Measurements from ENCODE around the gene TWIST1. TPM values are rescaled to one million over a fixed set of nuclear protein-coding genes. Genes with fewer than 3 reads are reported as not detected.

Gene TWIST1
- polyA plus RNA-seq, 1 donor from 2014 or later = not detected

GRCh38 chr7:19099924-19100323 is 17.5 kb downstream of the TWIST1 start:
- no peaks in the 10 kb centered on the region for H3K9me3 ChIP-seq (ENCODE audit: low read length)
- no peak overlapping the region for H3K4me3 ChIP-seq (ENCODE audit: low read length)
- H3K36me3 ChIP-seq (ENCODE audit: insufficient read depth, low read length) = no peaks in the 10 kb centered on the region
- no peaks in the 10 kb centered on the region for H4K20me1 ChIP-seq (ENCODE audit: insufficient read depth)
- TF ChIP-seq SMC3 (conservative IDR thresholded peaks at IDR 0.05; ENCODE audit: poor library complexity) (no peak), REST (IDR thresholded peaks at IDR 0.05; ENCODE audit: borderline replicate concordance) (no peak), EZH2 (IDR thresholded peaks at IDR 0.05; ENCODE audit: borderline replicate concordance, insufficient read depth, low read length, poor library complexity, severe bottlenecking) (no peak), POLR2AphosphoS5 (IDR thresholded peaks at IDR 0.05) (no peak), TAF1 (IDR thresholded peaks at IDR 0.05; ENCODE audit: low read depth) (no peak), RAD21 (conservative IDR thresholded peaks at IDR 0.05) (no peak), EP300 (conservative IDR thresholded peaks at IDR 0.05; ENCODE audit: poor library complexity, severe bottlenecking) (no peak), MXI1 (conservative IDR thresholded peaks at IDR 0.05; ENCODE audit: poor library complexity, severe bottlenecking) (no peak)
- TF ChIP-seq, protein P1, sequence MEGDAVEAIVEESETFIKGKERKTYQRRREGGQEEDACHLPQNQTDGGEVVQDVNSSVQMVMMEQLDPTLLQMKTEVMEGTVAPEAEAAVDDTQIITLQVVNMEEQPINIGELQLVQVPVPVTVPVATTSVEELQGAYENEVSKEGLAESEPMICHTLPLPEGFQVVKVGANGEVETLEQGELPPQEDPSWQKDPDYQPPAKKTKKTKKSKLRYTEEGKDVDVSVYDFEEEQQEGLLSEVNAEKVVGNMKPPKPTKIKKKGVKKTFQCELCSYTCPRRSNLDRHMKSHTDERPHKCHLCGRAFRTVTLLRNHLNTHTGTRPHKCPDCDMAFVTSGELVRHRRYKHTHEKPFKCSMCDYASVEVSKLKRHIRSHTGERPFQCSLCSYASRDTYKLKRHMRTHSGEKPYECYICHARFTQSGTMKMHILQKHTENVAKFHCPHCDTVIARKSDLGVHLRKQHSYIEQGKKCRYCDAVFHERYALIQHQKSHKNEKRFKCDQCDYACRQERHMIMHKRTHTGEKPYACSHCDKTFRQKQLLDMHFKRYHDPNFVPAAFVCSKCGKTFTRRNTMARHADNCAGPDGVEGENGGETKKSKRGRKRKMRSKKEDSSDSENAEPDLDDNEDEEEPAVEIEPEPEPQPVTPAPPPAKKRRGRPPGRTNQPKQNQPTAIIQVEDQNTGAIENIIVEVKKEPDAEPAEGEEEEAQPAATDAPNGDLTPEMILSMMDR (IDR thresholded peaks at IDR 0.05; ENCODE audit: poor library complexity, severe bottlenecking) = no peak
- no peaks in the 10 kb centered on the region for H3F3A ChIP-seq (ENCODE audit: insufficient read depth, low read length, poor library complexity, severe bottlenecking)
- no peak overlapping the region for H3K9ac ChIP-seq (ENCODE audit: low read length)
- no peaks in the 10 kb centered on the region for H3K79me2 ChIP-seq (replicated peaks; ENCODE audit: insufficient read depth, low read length)
- no peak overlapping the region for H3K4me2 ChIP-seq (ENCODE audit: low read length)
- peaks cover 28% of the 10 kb centered on the region for H3K27me3 ChIP-seq (ENCODE audit: insufficient read depth, low read depth, low read length)
- no peak overlapping the region for H3K27ac ChIP-seq (ENCODE audit: low read length)
- H3K9me2 ChIP-seq (ENCODE audit: insufficient read depth, low read length) = no peaks in the 10 kb centered on the region
- H2AFZ ChIP-seq (ENCODE audit: low read depth, low read length) = no peak overlapping the region

GRCh38 chr7:19099194-19099593 is 18.2 kb downstream of the TWIST1 start:
- H3K79me2 ChIP-seq (replicated peaks; ENCODE audit: insufficient read depth, low read length) = no peaks in the 10 kb centered on the region
- H3K9me3 ChIP-seq (ENCODE audit: low read length) = no peaks in the 10 kb centered on the region
- no peak overlapping the region for H3K27ac ChIP-seq (ENCODE audit: low read length)
- no peak overlapping the region for H3K4me2 ChIP-seq (ENCODE audit: low read length)
- no peaks in the 10 kb centered on the region for H4K20me1 ChIP-seq (ENCODE audit: insufficient read depth)
- H2AFZ ChIP-seq (ENCODE audit: low read depth, low read length) = no peak overlapping the region
- no peak overlapping the region for H3K4me3 ChIP-seq (ENCODE audit: low read length)
- no peaks in the 10 kb centered on the region for H3F3A ChIP-seq (ENCODE audit: insufficient read depth, low read length, poor library complexity, severe bottlenecking)
- TF ChIP-seq, protein P1 (IDR thresholded peaks at IDR 0.05; ENCODE audit: poor library complexity, severe bottlenecking) = no peak
- TF ChIP-seq MXI1 (conservative IDR thresholded peaks at IDR 0.05; ENCODE audit: poor library complexity, severe bottlenecking) (no peak), REST (IDR thresholded peaks at IDR 0.05; ENCODE audit: borderline replicate concordance) (no peak), RAD21 (conservative IDR thresholded peaks at IDR 0.05) (no peak), EP300 (conservative IDR thresholded peaks at IDR 0.05; ENCODE audit: poor library complexity, severe bottlenecking) (no peak), SMC3 (conservative IDR thresholded peaks at IDR 0.05; ENCODE audit: poor library complexity) (no peak), POLR2AphosphoS5 (IDR thresholded peaks at IDR 0.05) (no peak), TAF1 (IDR thresholded peaks at IDR 0.05; ENCODE audit: low read depth) (no peak), EZH2 (IDR thresholded peaks at IDR 0.05; ENCODE audit: borderline replicate concordance, insufficient read depth, low read length, poor library complexity, severe bottlenecking) (no peak)
- H3K36me3 ChIP-seq (ENCODE audit: insufficient read depth, low read length) = no peaks in the 10 kb centered on the region
- H3K9me2 ChIP-seq (ENCODE audit: insufficient read depth, low read length) = no peaks in the 10 kb centered on the region
- no peak overlapping the region for H3K9ac ChIP-seq (ENCODE audit: low read length)
- peaks cover 21% of the 10 kb centered on the region for H3K27me3 ChIP-seq (ENCODE audit: insufficient read depth, low read depth, low read length)

Data from neural cell (in vitro differentiated cells).